ENCODE measurements around the gene MYO15B. TPM values are rescaled to one million over a fixed set of nuclear protein-coding genes. Genes with fewer than 3 reads are reported as not detected.
A peak's percentile ranks its signal among the peaks of the same experiment; 100 is the strongest.
"Not testable (repeated sequence)": the region's sequence is repeated elsewhere in the genome, so short reads cannot be mapped to it uniquely, and the experiment has no call there.

MYO15B gene
- total RNA-seq, 1 donor: 1.4 TPM

- no peak overlapping the region for H3K4me3 ChIP-seq (ENCODE audit: low read depth, low read length)
- TF ChIP-seq CTCF (IDR thresholded peaks at IDR 0.05; ENCODE audit: insufficient read depth, low read length): no peak
- no peak for DNase-seq (ENCODE audit: low read depth)
Measured at GRCh38 chr17:75575197-75575596, 12.4 kb upstream of the MYO15B start.

- H3K4me3 ChIP-seq (ENCODE audit: low read depth, low read length): no peak overlapping the region
- no peak for TF ChIP-seq CTCF (IDR thresholded peaks at IDR 0.05; ENCODE audit: insufficient read depth, low read length)
- DNase-seq (ENCODE audit: low read depth): no peak
Measured at GRCh38 chr17:75575728-75576127, 11.9 kb upstream of the MYO15B start.

GRCh38 chr17:75576661-75577060 lies 10.9 kb upstream of the MYO15B start:
- no peak for TF ChIP-seq CTCF (IDR thresholded peaks at IDR 0.05; ENCODE audit: insufficient read depth, low read length)
- H3K4me3 ChIP-seq (ENCODE audit: low read depth, low read length): no peak overlapping the region

GRCh38 chr17:75581121-75581725 lies 6.4 kb upstream of the MYO15B start:
- not testable (repeated sequence) for H3K4me3 ChIP-seq (ENCODE audit: low read depth, low read length); DNase-seq (ENCODE audit: low read depth)

More at GRCh38 chr17:75576661-75577060, 10.9 kb upstream of the MYO15B start:
- DNase-seq (ENCODE audit: low read depth): no peak

- not testable (repeated sequence) for H3K4me3 ChIP-seq (ENCODE audit: low read depth, low read length); DNase-seq (ENCODE audit: low read depth)
Measured at GRCh38 chr17:75583197-75583596, 4.4 kb upstream of the MYO15B start.

GRCh38 chr17:75584849-75585175 lies 2.8 kb upstream of the MYO15B start:
- no peak overlapping the region for H3K4me3 ChIP-seq (ENCODE audit: low read depth, low read length)
- TF ChIP-seq CTCF (IDR thresholded peaks at IDR 0.05; ENCODE audit: insufficient read depth, low read length): no peak
- no peak for DNase-seq (ENCODE audit: low read depth)

GRCh38 chr17:75588596-75589011 lies 1.0 kb downstream of the MYO15B start:
- TF ChIP-seq CTCF (IDR thresholded peaks at IDR 0.05; ENCODE audit: insufficient read depth, low read length): no peak
- no peak for DNase-seq (ENCODE audit: low read depth)
- peak overlapping the region; percentile 31 for H3K4me3 ChIP-seq (ENCODE audit: low read depth, low read length)
